GM04504 (cell line): Measurements from ENCODE around the gene FAM163B.
"Not testable (repeated sequence)": the region's sequence is repeated elsewhere in the genome, so short reads cannot be mapped to it uniquely, and the experiment has no call there.

ENCODE experiments used
- DNase-seq: peaks from one replicate; pipeline ENCODE4 v3.0.0-alpha.2; 2012; ENCODE audit warnings: low read depth

Gene FAM163B

DNA sequence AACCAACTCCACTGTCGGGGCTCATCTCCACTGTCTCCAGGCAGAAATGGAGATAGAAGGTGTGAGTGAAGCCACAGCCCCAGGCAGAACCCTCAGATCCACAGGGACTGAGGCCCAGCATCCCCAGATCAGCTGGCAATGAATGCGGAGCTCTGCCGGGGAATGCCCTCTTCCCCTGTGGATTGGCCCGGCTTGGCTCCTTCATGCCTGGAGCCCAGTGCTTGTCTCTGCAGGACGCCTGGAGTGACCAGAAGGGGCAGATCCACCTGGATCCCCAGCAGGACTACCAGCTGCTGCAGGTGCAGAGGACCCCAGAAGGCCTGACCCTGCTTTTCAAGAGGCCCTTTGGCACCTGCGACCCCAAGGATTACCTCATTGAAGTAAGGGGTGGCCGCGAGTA lies 30.4 kb upstream of the FAM163B start:
- no peak for DNase-seq

DNA sequence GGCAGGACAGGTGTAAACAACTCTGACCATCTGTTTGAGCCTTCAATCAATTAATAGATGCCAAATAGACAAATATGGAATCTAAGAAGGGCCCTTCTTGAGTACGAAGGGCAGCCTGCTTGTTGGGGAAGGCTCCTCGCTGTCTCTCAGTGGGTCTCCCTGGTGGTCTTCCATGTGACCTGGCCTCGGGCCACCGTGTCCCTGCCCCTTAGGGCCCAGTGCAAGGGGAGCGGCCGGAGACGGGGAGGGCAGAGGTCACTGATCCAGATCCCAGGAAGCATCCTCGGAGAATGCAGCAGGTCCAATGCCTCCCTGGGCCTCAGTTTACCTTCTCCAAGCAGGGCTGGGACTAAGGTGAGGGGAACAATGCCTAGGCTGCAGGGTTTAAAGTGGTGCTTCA lies 29.5 kb upstream of the FAM163B start:
- DNase-seq = no peak

DNA sequence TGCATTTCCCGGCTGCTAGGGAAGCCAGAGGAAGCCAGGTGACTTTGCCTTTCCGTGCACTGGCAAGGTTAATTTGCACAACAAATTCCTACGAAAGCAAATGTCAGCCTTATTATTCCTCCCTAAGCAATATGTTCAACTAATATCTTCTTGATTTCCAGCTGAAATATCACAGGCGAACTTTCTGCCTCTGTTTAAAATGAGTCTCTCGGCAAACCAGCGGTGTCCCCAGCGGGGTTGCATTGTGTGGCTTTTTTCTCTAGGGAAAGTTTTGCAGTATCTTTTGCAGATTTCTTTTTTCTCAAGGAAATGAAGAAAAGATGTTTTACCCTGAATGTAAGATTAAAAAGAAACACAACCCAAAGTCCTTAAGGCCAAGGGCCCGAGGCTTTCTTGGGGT lies 28.9 kb upstream of the FAM163B start:
- no peak for DNase-seq

DNA sequence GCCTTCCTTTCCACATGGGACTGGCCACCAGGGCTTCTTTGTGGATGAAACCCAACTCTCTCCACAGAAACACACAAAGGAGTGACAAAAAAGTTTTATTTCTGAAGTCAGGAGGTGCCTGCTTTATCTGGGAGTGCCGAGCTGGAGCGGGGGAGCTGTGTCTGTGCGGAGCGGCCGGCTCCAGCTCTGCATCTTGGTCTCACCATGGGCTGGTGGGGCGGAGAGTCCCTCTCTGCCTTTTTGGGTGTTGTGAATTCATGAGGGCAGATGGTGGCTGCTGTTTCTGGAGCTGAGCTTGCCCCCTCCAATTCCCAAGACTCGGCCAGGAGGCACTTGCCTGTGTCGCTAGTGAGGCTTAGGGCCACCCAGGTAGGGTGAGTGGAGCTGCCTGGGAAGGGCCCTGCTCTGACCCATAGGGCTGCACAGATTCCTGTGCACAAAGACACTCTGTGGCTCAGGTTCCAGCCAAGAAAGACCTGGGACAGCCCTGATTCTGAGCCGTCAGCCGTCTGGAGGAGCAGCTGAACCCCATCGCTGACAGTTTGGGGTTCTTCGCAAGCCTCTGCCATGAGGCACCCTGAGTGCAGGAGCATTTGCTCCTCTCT lies 28.4 kb upstream of the FAM163B start:
- no peak for DNase-seq

DNA sequence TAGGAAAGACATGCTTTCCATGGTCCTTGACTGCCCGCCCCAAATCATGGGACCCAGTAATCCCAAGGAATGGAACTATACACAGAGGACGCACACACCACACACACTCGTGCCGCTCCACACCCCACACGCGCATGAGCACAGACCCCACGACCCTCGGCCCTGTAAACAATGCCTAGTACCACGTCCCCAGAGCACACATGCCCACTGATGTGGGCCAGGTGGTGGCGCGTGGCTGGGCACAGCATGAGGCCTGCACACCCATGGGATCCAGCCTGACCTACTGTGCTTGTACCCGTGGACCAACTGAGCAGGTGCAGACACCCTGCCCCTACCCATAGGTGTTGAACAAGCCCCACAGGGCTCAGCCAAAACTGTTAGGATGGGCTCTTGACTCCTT lies 27.7 kb upstream of the FAM163B start:
- no peak for DNase-seq

DNA sequence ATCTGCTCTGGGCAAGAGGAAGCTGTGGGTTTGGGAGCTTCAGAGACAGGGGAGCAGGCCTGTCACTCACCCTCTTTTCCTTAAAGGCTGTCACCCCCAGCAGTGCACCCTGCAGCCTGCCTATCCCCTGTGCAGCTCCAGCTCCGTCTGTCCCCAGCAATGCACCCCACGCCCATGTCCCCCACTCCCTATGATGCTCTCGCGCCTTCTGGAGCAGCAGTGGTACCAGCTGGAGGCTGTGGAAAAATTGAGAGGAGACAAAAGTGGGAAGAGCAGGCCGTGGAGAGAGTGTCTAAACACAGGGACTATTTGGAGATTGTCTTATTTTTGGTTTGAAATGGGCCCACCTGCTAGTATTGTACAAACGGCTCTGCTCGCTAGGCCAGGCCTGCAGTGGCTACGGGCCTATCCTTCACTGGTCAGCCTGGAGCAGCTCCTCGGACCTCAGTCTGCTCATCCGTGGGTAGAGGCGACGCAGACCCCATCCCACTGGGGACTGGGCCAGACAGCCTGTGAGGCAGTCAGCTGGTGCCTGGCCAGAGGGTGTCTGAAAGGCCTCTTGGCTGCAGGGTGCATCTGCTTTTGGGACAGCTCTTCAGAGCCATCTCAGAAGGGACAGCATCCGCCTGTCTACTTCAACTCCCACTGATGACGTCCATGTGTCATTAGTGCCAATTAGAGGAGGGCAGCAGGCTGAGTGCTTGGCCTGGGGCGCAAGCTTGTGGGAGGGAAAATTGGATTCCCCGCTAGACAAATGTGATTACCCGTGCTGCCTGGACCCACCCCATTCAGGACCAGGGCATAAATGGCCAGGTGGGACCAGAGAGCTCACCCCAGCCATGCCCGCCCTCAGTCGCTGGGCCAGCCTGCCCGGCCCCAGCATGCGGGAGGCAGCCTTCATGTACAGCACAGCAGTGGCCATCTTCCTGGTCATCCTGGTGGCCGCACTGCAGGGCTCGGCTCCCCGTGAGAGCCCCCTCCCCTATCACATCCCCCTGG lies 26.6 kb upstream of the FAM163B start, which contains the start of gene DBH:
Gene DBH (plus strand): TSS at position 831 of the 999 bp plus-strand sequence. CDS start 9 bp downstream, at position 840.
- no peak for DNase-seq

DNA sequence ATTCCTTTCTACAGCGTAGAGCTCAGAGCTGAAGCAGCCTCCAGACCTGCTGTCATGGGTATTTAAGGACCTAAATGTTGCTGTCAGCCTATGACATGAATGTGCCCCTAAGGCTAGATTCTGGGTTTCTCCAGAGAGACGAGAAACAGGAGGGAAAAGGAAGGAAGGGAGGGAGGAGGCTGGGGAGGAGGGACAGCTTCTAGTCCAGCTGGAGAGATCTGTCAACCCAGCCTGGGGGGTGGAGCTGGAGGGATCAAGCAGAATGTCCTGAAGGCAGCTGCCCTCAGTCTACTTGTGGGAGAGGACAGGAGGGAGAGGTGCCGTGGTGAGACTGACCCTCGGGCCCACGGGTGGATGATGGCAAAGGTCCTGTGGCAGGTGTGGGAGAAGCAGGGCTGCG lies 25.9 kb upstream of the FAM163B start:
- no peak for DNase-seq

DNA sequence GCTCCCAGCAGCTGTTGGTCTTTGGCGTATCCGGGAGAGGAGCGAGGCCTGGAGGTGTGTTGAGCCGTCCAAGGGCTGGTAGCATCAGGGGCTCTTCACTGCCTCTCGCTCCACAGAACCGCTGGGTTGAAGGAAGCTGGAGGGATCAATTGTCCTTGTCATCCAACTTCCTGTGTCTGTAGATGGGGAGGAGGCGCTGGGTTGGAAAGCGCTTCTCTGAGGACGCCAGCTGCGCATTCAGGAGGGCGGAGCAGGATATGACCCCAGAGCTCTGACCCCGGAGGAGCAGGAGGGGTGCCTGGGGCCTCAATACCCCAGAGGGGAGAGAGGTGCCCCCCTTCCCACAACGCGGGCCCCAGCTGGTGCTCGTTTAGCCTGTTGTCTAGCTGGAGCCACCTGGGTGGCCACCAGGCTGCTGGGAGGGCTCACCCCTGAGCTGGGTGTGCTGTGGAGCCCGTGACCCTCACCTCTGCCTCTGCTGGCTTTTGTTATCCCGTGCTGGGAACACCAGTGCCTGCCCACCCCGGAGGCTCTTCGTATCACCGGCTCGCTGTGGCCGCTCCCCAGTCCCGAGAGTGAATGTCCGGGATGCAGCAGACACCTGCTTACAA lies 25.0 kb upstream of the FAM163B start:
- no peak for DNase-seq

DNA sequence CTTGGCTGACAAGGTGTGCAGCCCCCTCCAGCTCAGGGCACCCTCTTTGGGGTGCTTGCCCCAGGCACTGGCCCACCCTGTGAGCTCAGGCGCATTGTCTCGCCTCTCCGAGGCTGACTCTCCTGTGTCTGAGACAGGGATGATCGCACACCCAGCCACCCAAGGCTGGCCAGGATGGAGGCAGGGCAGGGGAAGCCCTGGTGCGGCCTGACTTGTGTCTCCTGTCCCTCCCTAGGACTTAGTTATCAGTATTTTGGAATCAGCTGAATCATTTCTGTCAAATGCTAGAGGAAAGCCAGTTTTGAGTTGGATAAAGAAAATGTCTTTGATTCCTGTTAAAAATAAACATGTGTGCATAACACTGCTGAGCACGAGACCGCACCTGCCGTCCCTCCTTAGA lies 24.5 kb upstream of the FAM163B start:
- DNase-seq = no peak

DNA sequence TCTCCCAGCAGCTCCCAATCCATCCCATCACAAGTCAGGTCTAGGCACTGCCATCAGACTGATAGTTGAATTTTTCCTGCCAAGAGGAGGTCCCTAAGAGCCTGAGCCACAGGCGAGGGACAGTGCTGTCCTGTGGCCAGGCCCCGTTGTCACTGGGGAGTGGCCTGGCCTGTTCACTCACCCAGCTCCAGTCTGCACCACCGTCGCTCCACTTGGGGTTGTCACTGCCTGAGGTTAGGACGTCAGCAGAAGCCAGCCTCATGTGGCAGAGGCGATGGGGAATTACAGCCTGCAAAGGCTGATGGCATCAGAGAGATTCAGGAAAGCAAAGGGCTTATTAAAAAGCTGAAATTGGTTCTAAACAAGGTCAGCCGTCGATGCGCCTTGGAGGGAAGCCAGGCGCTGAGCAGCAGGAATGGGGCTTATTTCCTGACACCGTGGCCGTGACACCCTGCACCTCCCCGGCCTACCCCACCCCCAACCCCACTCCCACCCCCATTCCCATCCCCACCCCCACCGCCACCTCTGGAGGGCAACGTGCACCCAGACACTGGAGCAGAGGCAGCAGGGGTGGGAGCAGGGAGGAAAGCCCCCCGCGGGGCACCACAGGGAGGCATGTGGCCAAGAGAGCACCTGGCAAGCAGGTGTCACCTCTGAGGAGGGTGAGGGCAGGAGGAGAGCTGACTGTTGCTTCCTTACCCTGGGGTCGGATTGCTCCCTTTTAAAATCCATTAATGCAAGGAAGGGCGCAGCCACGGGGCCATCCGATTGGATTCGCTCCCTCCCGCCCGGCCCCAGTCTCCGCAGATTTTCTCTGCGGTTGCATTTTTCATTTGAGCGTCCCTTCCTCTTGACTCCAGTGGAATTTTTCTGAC lies 23.9 kb upstream of the FAM163B start:
- DNase-seq = no peak

DNA sequence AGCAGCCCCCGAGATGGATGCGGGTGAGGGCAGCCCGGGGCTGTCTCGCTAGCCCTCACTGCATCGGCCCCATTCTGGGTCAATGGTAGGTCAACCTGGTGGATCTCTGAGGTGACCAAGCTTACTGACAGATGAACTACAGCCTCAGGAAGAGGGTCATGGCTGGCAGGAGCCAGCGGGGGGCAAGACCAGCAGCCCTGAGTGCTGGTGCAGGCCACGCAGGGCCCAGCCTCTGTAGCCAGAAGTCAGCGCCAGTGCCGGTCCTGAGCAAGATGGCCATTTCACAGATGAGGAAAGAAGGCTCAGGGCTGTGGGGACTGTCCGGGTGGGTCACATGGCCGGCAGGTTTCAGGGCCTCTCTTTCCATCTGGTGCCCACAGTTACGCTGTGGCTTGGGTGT lies 21.9 kb upstream of the FAM163B start:
- DNase-seq = no peak

DNA sequence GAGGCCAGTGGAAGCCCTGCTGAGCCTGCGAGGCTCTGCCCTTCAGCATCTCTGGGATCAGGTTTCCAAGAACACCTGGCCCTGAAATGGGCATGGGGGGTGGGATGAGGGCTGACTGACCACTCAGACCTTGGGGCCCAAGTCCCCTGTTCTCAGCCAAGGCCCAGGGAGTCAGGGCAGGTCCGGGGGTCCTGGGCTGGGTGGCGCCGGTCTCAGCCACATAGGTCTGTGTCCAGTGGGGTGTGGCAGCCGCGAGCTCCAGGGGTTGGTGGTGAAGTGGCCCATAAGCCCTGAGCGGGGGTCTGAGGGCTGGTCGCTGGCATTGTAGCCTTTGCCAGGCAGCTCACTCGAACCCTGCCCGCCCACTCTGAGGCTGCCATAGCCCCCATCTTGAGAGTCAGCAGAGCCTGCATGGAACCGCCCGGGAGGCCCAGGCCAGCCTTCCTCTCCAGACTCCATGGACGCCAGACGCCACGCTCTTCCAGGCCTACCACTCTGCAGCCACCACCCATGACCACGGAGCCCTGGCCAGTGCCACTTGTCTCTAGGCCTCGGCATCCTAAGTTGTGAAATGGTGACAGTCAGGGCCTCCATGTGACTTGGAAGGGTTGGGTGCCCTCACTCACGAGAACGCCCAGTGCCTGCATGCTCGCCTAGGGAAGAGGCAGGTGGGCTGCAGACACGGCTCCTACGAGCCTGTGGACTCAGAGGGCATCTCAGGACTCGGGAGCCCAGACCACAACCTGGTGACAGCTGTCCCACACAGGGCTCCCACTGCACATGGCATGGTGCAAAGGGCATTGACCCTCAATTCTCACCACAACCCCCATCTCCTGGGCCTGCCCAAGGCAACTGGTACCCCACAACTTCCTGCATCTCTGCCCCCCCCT lies 20.3 kb upstream of the FAM163B start:
- DNase-seq = no peak

DNA sequence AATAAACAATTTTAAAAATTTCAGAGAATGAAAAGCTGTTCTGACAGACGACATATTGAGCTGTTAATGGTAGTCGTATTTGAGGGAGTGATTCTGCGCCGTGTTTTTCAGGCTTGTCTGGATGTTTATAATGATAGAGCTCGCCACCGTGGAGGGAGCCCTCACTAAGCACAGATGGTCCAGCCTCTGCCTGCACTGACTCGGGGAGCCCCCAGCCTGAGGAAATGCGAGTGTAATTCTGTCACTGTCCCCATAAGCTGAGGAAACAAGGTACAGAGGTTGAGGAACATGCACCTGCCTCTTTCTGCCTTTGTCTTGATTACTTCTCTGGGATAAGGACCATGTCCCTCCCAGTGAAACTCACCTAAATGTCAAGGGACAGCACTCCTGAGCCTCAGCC lies 19.6 kb upstream of the FAM163B start:
- no peak for DNase-seq

DNA sequence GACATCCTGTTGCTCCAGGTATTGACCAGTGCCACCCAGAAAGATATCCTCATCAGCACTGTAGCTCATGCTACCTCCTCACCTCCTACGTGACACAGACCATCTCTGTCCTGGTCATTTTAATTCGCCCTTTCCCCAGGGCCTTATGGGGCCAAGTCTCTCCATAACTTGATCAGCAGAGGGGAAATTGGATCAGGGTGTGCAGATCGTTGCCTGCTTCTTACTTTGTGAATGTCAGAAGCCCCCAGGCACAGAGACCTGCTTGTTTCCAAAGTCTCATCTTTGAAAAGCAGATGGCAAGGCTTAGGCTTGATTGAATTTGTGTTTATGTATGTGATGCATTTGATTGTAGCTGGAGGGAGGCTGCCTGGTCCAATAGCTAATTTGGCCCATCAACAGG lies 18.2 kb upstream of the FAM163B start:
- DNase-seq = no peak

DNA sequence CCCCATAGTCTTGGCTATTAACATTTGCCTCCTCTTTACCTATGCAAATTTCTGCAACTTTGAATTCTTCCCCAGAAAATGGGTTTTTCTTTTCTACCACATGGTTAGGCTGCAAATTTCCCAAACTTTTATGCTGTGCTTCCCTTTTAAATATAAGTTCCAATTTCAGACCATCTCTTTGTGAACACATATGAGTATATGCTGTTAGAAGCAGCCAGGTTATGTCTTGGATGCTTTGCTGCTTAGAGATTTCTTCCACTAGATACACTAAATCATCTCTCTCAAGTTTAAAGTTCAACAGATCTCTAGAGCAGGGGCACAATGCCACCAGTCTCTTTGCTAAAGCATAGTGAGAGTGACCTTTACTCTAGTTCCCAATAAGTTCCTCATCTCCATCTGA lies 16.8 kb upstream of the FAM163B start:
- not testable (repeated sequence) for DNase-seq

DNA sequence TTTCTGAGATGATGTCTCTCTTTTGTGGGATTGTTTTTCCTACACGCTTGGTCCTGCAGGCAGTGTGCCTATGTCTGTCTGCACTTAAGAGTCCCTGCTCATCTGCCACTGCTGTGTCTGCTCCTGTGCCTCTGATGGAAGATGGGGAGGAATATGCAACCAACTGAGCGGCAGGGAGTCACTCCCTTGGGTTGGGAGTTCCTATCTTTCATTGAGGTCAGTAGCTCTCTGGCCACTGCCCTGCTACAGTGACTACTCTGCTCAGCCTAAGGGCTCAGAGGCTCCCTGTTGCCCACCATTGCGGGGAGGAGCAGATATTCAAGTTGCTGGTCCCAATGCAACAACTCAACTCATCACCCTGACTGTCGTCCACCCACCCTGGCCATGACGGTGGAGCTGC lies 13.4 kb upstream of the FAM163B start:
- no peak for DNase-seq

DNA sequence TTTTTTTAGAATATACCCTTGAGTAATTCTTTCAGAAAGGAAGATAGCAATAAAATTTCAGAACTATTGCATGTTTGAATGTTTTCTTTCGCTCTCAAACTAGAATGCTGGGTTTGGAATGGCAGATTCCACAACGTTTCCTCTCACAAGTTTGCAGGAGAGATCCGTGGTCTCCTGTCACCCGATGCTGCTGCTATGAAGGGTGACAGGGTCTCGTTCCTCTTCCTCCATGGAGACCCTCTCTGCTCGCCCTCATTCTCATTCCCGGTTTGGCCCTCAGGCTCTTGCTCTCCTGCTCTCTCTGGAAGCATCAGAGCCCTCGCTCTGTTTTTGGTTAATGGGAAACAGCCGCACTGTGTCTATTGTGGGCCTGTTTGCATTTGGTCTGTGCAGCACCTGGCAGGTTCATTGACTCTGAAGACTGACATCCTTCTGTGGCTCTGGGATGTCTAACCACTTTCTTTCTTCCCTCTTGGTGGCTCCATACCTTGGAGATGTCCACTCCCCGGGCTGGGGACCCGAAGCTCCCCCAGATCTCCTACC lies 12.6 kb upstream of the FAM163B start:
- no peak for DNase-seq

DNA sequence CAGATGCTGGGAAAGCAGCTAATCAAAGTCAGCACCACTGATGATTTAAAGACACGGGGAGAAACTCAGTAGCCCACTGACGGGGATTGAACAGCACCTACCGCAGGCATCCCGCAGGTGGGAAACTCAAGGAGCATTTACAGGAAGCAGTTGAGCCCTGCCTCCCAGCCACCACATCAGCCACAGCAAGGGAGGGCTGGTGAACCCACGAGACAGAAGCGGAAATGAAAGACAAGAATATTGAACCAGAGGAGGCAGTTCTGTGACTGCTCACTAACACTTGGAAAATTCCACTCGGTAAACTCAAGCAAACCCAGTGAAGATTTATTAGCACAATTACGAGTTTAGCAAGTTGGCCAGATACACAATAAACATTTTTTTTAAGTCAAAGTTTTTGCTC lies 10.6 kb upstream of the FAM163B start:
- DNase-seq = no peak

DNA sequence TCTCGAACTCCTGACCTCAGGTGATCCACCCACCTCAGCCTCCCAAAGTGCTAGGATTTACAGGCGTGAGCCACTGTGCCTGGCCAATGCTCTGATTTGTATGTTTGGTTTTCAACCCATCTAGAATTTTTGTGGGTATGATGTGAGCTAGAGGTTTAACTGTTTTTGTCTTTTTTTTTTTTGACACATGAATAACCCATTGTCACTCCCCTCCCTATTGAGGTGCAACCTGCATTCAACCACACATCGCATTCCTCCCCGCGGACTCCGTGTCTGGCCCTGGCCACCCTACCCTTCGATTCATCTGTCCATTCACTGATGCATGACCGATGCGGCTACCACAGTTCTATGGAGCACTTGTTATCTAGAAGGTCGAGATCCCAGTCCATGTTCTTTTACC lies 9.5 kb upstream of the FAM163B start:
- DNase-seq = no peak

DNA sequence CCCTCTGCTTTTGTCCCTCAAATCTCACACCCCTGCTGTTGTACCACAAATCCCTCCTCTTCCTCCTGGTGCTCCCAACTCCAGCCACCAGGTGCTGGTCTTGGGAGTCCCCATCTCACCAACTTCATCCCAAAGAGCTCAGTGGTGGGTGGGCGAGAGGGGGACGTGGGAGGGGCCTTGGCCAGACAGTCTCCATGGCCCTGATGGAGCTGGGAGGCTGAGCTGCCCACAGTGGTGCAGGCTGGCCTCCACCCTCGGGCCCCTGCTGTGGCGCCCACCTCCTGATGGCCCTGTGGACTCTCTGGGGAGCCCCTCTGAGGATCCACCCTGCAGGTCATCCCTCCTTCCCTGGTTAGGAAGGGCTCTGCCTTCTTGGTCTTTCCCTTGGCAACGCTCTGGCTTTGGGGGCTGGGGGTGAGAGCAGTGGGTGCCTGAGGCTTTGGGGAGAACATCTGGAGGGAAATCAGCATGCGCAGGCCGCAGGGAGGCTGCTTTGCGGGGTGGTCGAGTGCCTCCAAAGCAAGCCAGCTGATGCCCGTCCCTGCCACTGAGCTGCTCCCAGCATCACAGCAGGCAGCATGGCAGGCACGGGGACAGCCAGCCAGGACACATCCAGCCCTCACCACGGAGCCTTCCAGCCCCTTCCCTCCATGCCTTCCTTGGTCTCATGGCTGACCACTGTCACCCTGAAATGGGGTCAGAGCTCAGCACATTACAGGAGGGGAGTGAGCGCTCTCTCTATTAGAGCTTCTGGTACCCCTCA lies 7.6 kb upstream of the FAM163B start:
- DNase-seq = no peak
